IMR-90 (cell line): Measurements from ENCODE around the gene SNAPC4. TPM values are rescaled to one million over a fixed set of nuclear protein-coding genes. Genes with fewer than 3 reads are reported as not detected.

Source experiments
- ATAC-seq: fragments of 200-7000 bp; cut with Tn5 transposase; 2 replicates; pipeline ENCODE4 v1.9.1; 2020; ENCODE audit warnings: low read depth, mild to moderate bottlenecking, moderate library complexity
- BruUV-seq: library from RNA; stranded (reverse); fragments of 400-500 nt; replicated peaks from 2 replicates; lab custom pipeline; 2021; lab: Mats Ljungman, UMichigan
- CTCF ChIA-PET: fragments of 300-600 bp; formaldehyde crosslinking; extraction: SDS; loops from one replicate; lab custom pipeline; 2021; ENCODE audit warnings: antibody characterized with exemption; lab: Yijun Ruan, JAX
- POLR2A ChIA-PET: fragments of 300-600 bp; sonication (Branson Sonifier 250); formaldehyde crosslinking; loops from one replicate; lab custom pipeline; 2022; ENCODE audit warnings: antibody characterized with exemption; ENCODE audit not compliant: unreplicated experiment; lab: Charles Lee
- DNase-seq: peaks from one replicate; pipeline ENCODE4 v3.0.0; 2013
- H2AFZ ChIP-seq: replicated peaks from 2 replicates; pipeline ENCODE3; 2013; ENCODE audit warnings: low read length, mild to moderate bottlenecking; ENCODE audit not compliant: poor library complexity
- H2AK5ac ChIP-seq: 2 replicates; pipeline ENCODE4 v1.6.1; 2013; ENCODE audit warnings: low read depth, low read length, inconsistent platforms
- H2AK9ac ChIP-seq: replicated peaks from 2 replicates; pipeline ENCODE3; 2013; ENCODE audit warnings: mild to moderate bottlenecking, low read depth, low read length, moderate library complexity; ENCODE audit not compliant: poor library complexity
- H2BK120ac ChIP-seq: 2 replicates; pipeline ENCODE4 v1.6.1; 2013; ENCODE audit warnings: low read depth, low read length, inconsistent platforms
- H2BK15ac ChIP-seq: 3 replicates; pipeline ENCODE4 v1.6.1; 2013; ENCODE audit warnings: low read depth, low read length, inconsistent platforms
- H2BK20ac ChIP-seq: 2 replicates; pipeline ENCODE4 v1.6.1; 2013; ENCODE audit warnings: low read depth, mild to moderate bottlenecking, inconsistent platforms, low read length, moderate library complexity
- H2BK5ac ChIP-seq: 2 replicates; pipeline ENCODE4 v1.6.1; 2013; ENCODE audit warnings: mild to moderate bottlenecking, low read depth, low read length, inconsistent platforms; ENCODE audit not compliant: poor library complexity, severe bottlenecking
- H3K14ac ChIP-seq: replicated peaks from 2 replicates; pipeline ENCODE4 v1.6.1; 2013; ENCODE audit warnings: low read depth, low read length, inconsistent platforms
- H3K18ac ChIP-seq: 2 replicates; pipeline ENCODE4 v1.6.1; 2013; ENCODE audit warnings: low read depth, low read length, control low read depth
- H3K23ac ChIP-seq: 2 replicates; pipeline ENCODE4 v1.6.1; 2013; ENCODE audit warnings: low read depth, low read length, inconsistent platforms
- H3K27ac ChIP-seq: 2 replicates; pipeline ENCODE4 v1.5.1; 2013; ENCODE audit warnings: mild to moderate bottlenecking, control low read depth, low read length; ENCODE audit not compliant: insufficient read depth
- H3K27me3 ChIP-seq: 2 replicates; pipeline ENCODE4 v1.6.1; 2013; ENCODE audit warnings: low read length; ENCODE audit not compliant: control insufficient read depth, insufficient read depth
- H3K36me3 ChIP-seq: 2 replicates; pipeline ENCODE4 v1.6.1; 2013; ENCODE audit warnings: low read length, mixed read lengths; ENCODE audit not compliant: control insufficient read depth, insufficient read depth
- H3K4ac ChIP-seq: 2 replicates; pipeline ENCODE4 v1.6.1; 2013; ENCODE audit warnings: low read depth, low read length, inconsistent platforms
- H3K4me1 ChIP-seq: 2 replicates; pipeline ENCODE4 v1.6.1; 2013; ENCODE audit warnings: low read length, mixed read lengths; ENCODE audit not compliant: control insufficient read depth, insufficient read depth
- H3K4me2 ChIP-seq: 2 replicates; pipeline ENCODE4 v1.6.1; 2013; ENCODE audit warnings: low read depth, mild to moderate bottlenecking, control low read depth, low read length, moderate library complexity
- H3K4me3 ChIP-seq: 2 replicates; pipeline ENCODE4 v1.5.1; 2013; ENCODE audit warnings: low read depth, mild to moderate bottlenecking, control low read depth, low read length, moderate library complexity; ENCODE audit not compliant: insufficient read depth
- H3K56ac ChIP-seq: 2 replicates; pipeline ENCODE4 v1.6.1; 2013; ENCODE audit warnings: low read length, inconsistent platforms; ENCODE audit not compliant: insufficient read depth; ENCODE audit errors: extremely low read depth
- H3K79me1 ChIP-seq, 2 experiments: 2 replicates each; pipeline ENCODE4 v1.6.1; 2013; ENCODE audit warnings: low read length in 2 of 2, inconsistent platforms in 1 of 2, low read depth in 1 of 2
- H3K9ac ChIP-seq: 2 replicates; pipeline ENCODE4 v1.6.1; 2013; ENCODE audit warnings: low read depth, low read length, control low read depth
- H3K9me1 ChIP-seq: 2 replicates; pipeline ENCODE4 v1.6.1; 2013; ENCODE audit warnings: low read length, inconsistent platforms; ENCODE audit not compliant: insufficient read depth
- H3K9me3 ChIP-seq: 2 replicates; pipeline ENCODE4 v1.6.1; 2013; ENCODE audit warnings: low read length; ENCODE audit not compliant: control insufficient read depth, insufficient read depth
- H4K20me1 ChIP-seq: 2 replicates; pipeline ENCODE4 v1.6.1; 2013; ENCODE audit warnings: low read length, inconsistent platforms; ENCODE audit not compliant: insufficient read depth
- H4K5ac ChIP-seq: 2 replicates; pipeline ENCODE4 v1.6.1; 2013; ENCODE audit warnings: mild to moderate bottlenecking, low read depth, low read length, control low read depth
- H4K8ac ChIP-seq, 2 experiments: 2 replicates each; pipeline ENCODE4 v1.6.1; 2013; ENCODE audit warnings: low read depth in 2 of 2, low read length in 2 of 2, control low read depth in 1 of 2, inconsistent platforms in 1 of 2
- H4K91ac ChIP-seq: 2 replicates; pipeline ENCODE4 v1.6.1; 2013; ENCODE audit warnings: low read depth, low read length, inconsistent platforms; ENCODE audit not compliant: insufficient read depth
- MAZ ChIP-seq: IDR thresholded peaks from 2 replicates; pipeline ENCODE4 v1.6.1; 2012; ENCODE audit warnings: low read depth, mild to moderate bottlenecking, low read length, improper control_type of control experiment, moderate library complexity, borderline replicate concordance
- WGBS, 2 experiments: methylation state at CpG; one replicate each; pipeline versions ENCODE4 v1.1.5 to v1.1.7; 2013; ENCODE audit warnings: missing lambda C conversion rate in 2 of 2; ENCODE audit not compliant: insufficient read length in 1 of 2; ENCODE audit errors: extremely low coverage in 2 of 2; 5-methylcytosine and 5-hydroxymethylcytosine counted together
- dilution Hi-C: fragments of 300-500 bp; cut with HindIII; formaldehyde crosslinking; loops from one replicate; pipeline ENCODE4 v1.14.3; 2018; ENCODE audit warnings: low sequenced_read_pairs; ENCODE audit not compliant: unreplicated experiment
- in situ Hi-C: fragments of 300-500 bp; cut with MboI; formaldehyde crosslinking; loops from 3 replicates; pipeline ENCODE4 v1.14.3; 2019; ENCODE audit warnings: low sequenced_read_pairs, inconsistent platforms, mixed read lengths
- intact Hi-C: fragments of 100-400 bp; cut with micrococcal nuclease; formaldehyde crosslinking; loops from 2 replicates; pipeline ENCODE4 v1.10.0; 2022
- polyA plus RNA-seq, 3 experiments: library from polyadenylated mRNA; depleted of rRNA; stranded (reverse); fragments of >200 nt; gene quantifications; 2 replicates each; pipeline ENCODE4 v1.2.3, GENCODE V29; 2012; ENCODE audit warnings: low replicate concordance in 1 of 3
- total RNA-seq: library from RNA; depleted of rRNA; stranded (reverse); fragments of >200 nt; gene quantifications from 2 replicates; pipeline ENCODE4 v1.2.3, GENCODE V29; 2012

Gene SNAPC4
- total and polyA plus RNA-seq, 2 of the 4 experiments (the other 2 are of a cell fraction): 2.5 to 6.5 TPM

DNA sequence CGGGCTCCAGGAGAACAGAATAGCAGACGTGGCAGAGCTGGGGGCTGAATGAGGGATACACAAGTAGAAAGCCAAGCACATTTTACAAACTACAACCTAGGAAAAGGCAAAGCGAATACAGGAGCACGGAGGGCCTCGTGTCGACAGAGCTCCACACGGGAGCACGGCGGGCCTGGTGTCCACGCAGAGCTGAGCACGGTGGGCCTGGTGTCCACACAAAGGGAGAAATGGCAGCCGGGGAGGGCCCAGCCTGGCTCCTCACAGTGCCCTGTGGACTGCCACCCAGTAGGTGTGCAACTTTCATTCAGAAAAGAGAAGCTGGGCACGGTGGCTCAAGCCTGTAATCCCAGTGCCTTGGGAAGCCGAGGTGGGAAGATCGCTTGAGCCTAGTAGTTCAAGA, 43.1 kb upstream of the SNAPC4 start:
- no peak overlapping the region for H2BK120ac ChIP-seq
- no peak overlapping the region for H2BK15ac ChIP-seq
- intact Hi-C loops: no loop called here
- no peak overlapping the region for H3K18ac ChIP-seq
- H3K14ac ChIP-seq: no peak overlapping the region
- H3K4me1 ChIP-seq: peaks cover 3% of the 10 kb centered on the region
- ATAC-seq (no peak), DNase-seq (no peak)
- CTCF ChIA-PET: interaction anchor here (0.6 kb wide), 1 partner anchor 451 kb away, joined by 4 read pairs; no protein-coding TSS in a partner anchor
- H4K5ac ChIP-seq: no peak overlapping the region
- in situ Hi-C loops: no loop called here
- TF ChIP-seq MAZ: no peak
- H3K27ac ChIP-seq: no peak overlapping the region
- H3K23ac ChIP-seq: no peak overlapping the region
- no peak overlapping the region for H2AK5ac ChIP-seq
- peaks cover 4 to 53% of the 10 kb centered on the region in 2 experiments; a peak in 3 of 4 replicates for H3K79me1 ChIP-seq
- BruUV-seq: no TSS peak
- POLR2A ChIA-PET: no interaction called here
- no peak overlapping the region for H3K9ac ChIP-seq
- peaks cover 38% of the 10 kb centered on the region for H4K20me1 ChIP-seq
- H3K4me2 ChIP-seq: no peak overlapping the region
- WGBS, 2 experiments: 89% methylated on average over 3 of the region's 15 CpGs; no CpG with 5 or more reads in 1 of the 2 experiments
- no peak overlapping the region for H3K56ac ChIP-seq
- no peak overlapping the region for H3K4ac ChIP-seq
- H2BK5ac ChIP-seq: no peak overlapping the region
- no peak overlapping the region for H3K4me3 ChIP-seq
- dilution Hi-C loops: no loop called here
- H4K91ac ChIP-seq: no peak overlapping the region
- H2BK20ac ChIP-seq: no peak overlapping the region
- no peak overlapping the region for H2AFZ ChIP-seq
- H4K8ac ChIP-seq: no peak overlapping the region
- 0 out of 2 replicates have a peak, but pooled peaks cover 2% of the 10 kb centered on the region for H3K9me1 ChIP-seq
- no peaks in the 10 kb centered on the region for H3K27me3 ChIP-seq
- no peak overlapping the region for H2AK9ac ChIP-seq
- no peaks in the 10 kb centered on the region for H3K9me3 ChIP-seq
- peaks cover 74% of the 10 kb centered on the region for H3K36me3 ChIP-seq
